NCI-H82 (cell line): Measurements from ENCODE around the gene PUDP.
"Not testable (repeated sequence)": the region's sequence is repeated elsewhere in the genome, so short reads cannot be mapped to it uniquely, and the experiment has no call there.

ENCODE experiments used
- DNase-seq: peaks from one replicate; lab custom pipeline; 2025; lab: John Stamatoyannopoulos, UW

PUDP gene

DNA sequence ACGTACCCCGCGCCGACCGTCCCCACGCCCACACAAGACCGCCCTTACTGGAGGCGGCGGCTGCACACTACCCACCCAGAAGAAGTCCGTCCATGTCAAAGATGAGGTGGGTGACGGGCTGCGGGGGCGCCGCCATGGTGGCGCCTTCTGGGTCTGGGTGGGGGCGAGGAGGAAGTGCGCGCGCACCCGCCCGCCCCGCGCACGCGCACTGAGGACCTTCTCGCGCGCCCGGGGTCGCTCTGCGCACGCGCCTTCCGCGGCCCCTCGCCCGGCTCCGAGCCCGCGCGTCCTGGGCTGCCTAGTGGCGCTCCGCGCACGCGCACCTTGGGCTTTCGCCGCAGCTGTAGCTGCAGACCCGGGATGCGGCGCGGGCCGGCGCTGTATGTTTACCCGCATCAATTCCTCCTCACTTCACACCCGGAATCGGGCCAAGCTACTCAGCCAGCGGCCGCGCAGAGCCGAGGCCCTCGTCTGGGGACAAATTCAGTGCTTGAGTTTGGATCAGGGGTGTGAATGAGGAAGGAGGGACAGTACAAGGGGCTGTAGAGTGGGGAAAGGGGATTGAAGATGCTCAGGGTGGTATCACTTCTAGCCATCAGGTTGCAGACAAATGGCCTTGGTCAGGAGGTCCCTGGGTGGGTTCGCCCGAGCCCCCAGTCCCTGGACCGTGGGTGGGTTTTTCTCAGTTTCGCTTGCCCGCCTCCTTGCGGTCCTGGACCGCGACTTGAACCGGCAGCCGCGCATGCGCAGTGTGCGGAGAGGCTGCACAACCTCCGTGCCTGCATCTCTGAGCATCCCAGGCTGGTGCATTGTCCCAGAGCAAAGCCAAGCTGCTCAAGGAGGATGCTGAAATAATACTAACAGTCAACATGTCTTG, at the start of gene PUDP:
Gene PUDP, minus strand, starts transcription at position 176 of the 877 bp plus-strand sequence. Its CDS starts 40 bp downstream, at position 136.
- peak; percentile 90 for DNase-seq

GRCh38 chrX:7194606-7195005, 46.7 kb upstream of the PUDP start:
- DNase-seq: no peak

- no peak for DNase-seq
Observed at GRCh38 chrX:7192871-7193270, 44.9 kb upstream of the PUDP start.

DNA sequence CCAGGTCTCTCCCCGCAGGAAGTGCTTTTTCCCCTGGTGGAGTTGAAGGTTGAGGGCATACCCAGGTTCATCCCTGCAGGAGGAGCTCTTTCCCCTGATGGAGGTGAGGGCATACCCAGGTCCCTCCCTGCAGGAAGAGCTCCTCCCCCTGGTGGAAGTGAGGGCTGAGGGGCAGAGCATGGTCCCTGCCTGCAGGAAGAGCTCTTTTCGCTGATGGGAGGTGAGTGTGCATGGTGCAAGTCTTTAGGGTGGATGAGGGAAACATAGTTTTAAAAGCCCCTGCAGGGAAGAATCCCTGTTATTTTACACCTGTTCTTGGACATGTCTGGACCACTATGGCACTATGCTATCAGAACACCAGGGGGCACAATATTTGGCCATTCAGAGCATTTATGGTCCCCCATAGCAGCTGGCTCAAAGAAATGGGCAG, 43.7 kb upstream of the PUDP start:
- DNase-seq: peak; percentile 36

DNA sequence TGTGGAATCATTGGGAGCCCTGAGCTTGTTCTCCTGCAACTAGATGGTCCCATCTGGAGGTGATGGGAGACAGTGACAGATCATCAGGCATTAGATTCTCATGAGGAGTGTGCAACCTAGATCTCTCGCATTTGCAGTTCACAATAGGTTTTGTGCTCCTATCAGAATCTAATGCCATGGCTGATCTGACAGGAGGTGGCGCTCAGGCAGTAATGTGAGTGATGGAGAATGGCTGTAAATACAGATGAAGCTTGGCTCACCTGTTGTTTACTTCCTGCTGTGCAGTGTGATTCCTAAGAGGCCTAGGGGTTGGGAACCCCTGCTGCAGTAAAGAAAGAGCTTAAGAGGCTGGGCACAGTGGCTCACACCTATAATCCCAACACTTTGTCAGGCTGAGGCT, 42.2 kb upstream of the PUDP start:
- peak; percentile 55 for DNase-seq

- DNase-seq: no peak
Observed at GRCh38 chrX:7188672-7189071, 40.7 kb upstream of the PUDP start.

DNA sequence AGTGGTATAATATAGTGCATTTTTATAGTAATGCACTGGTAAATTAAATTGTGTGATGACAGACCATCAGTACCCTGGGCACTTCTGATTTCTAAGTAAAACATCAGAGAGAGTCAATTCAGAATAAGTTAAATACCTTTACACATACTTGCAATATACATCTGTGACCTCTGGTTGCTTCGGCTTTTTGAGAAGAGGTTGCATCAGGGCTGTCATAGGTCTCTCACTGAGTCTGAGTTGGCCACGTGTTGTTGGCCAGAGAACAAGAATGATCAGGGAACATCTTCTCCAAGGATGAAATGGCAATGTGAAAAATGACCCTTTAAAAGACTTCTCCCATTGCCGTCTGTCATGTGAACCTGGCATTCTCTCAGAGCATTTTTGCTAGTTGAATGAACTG, 36.9 kb upstream of the PUDP start:
- no peak for DNase-seq

DNA sequence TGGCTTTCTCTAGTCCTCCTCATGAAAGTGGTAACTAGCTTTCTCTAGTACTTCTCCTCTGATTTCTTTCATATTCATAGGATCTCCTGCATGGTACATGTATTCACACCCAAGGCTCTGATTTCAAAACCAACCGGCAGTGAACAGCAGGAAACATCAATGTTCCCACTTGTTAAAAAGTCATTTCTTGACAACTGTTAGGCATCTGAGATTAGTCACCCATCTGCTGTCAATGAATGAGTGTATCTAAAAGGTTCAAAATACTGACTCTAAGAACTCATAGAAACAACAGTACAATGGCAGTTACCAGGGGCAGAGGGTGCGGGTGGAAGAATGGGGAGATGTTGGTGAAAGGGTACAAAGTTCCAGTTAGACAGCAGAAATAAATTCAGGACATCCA, 31.5 kb upstream of the PUDP start:
- DNase-seq: no peak

GRCh38 chrX:7178859-7179258, 30.9 kb upstream of the PUDP start:
- not testable (repeated sequence) for DNase-seq

DNA sequence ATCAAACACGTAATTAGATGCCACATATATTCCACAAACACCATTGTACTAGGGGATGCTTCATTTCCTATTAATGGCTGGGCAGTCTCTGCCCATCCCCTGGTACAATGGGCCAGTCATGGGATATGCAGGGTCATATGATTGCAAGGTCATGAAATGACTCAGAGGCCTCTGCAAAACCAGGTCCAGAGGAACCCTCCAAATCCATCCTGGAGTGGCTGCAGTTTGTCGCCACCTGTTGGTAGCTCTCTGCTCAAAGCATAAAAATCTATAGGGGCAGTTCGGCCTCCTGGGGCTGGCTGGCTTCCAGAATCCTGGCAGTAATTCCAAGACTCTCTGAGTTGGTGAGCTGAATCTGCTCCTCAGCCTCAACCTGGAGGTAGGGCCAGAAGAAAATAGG, 22.9 kb upstream of the PUDP start:
- peak; percentile 17 for DNase-seq

DNA sequence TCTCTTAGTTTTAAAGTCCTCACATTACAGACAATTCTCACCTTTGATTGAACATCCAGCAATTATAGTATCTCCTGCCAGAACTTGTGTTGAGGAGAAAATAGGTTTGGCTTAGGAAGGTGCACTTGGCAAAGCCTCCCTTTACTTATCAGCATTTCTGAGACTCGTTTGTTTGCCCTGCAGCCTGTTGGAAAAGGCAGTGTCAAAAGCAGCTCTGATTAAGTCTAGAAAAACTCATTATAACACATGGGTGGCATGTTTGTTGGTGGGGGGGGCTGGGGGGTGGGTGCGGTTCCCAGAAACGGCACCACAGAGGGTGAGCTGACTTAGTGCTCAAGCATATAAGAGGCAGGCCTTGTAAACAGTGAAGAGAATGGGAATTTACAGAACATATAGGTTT, 21.7 kb upstream of the PUDP start:
- no peak for DNase-seq

- no peak for DNase-seq
Observed at GRCh38 chrX:7168371-7168770, 20.4 kb upstream of the PUDP start.

- peak; percentile 5 for DNase-seq
Observed at GRCh38 chrX:7164174-7164573, 16.2 kb upstream of the PUDP start.

DNA sequence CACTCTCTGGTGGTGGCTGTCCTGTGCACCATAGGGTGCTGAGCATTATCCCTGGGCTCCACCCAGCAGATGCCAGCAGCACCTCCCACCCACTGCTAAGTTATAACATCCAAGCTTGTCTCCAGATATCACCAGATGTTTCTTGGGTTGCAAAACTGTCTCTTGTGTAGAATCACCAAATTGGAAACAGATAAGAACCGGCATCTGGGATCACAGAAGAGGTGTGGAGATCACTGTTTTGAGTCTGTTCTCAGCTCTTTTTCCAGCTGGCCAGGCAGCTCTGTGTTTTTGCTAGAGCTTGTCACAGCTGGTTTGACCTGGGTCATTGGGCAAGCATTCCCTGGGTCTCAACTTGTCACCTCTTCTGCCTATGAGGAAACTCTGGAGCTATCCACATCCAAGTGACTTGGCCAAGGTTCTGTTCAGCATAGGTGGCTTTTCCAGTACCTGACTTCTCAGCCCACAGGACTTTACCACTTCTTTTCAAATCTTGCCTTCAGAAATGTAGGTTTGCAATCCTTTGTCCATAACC, 15.3 kb upstream of the PUDP start:
- DNase-seq: no peak

DNA sequence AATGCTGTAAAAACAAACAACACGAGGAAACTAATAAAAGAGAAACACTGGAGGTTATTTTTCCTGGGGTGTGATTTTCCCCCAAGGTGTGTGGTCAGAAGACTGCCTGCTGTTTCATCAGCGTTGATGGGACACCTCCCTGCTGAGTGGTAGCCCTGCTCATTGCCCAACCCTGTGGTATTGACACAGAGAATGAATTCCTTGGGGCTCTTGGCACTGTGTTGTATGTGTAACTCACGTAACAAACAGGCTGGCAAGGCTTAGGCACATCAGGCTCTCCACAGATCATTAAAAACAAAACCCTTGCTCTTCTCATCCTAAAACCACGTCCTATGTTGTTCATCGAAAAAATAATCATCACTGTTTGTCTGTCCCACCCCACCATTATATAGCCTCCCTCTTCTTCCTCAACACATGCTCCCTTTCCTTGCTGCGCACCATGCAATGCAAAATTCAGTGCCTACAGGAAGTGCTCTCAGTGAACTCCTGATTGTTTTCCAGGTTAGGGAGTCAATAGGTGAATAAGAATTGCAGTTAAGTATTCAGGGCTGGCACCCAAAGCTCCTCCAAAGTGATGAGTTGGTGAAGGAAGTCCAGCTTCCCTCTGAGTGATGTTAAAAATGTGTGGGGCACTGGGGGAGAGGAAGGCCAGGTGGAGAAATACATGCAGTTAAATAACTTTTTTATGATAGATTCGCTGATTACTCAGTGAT, 11.4 kb upstream of the PUDP start:
- DNase-seq: no peak

DNA sequence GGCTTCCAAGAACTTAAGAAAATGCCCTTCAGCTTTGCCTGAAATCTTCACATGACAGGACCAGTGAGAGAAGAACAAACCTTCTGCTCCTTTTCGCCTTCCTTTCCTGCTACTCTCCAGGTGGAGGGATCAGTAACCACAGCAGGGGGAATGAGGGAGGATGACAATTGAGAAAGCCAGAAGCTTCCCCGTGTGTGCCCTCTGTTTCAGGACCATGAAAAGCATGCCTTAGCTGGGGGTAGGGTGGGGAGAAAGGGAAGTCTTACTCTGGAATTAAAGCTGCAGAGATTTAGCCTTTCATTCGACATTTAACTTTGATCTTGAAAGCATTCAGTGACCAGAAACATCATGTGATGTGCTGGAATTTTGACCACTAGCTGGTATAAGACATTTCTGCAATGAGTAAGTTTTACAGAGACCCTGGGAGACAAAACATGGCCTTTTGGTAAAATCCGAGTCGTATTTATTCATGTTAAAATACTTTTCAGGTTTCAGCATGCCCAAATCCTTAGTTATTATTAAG, 10.6 kb upstream of the PUDP start:
- no peak for DNase-seq

GRCh38 chrX:7156879-7157278, 8.9 kb upstream of the PUDP start:
- DNase-seq: no peak

DNA sequence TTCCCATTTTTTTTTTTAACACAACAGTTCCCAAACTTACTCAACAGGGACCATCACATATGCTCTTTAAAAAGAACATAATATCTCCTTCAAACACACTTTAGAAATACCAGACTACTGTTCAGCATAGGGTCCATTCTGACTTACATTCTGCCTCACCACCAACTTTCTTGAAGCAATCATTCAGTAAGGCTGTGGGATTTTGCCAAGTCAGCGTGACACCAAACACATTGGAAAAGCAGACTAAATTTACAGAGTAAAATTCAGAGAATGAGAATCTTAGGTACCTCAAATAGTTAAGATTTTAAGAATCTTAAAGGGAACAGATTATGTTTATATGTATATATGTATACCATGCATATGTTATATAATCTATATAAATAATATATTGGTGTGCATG, 7.2 kb upstream of the PUDP start:
- no peak for DNase-seq

DNA sequence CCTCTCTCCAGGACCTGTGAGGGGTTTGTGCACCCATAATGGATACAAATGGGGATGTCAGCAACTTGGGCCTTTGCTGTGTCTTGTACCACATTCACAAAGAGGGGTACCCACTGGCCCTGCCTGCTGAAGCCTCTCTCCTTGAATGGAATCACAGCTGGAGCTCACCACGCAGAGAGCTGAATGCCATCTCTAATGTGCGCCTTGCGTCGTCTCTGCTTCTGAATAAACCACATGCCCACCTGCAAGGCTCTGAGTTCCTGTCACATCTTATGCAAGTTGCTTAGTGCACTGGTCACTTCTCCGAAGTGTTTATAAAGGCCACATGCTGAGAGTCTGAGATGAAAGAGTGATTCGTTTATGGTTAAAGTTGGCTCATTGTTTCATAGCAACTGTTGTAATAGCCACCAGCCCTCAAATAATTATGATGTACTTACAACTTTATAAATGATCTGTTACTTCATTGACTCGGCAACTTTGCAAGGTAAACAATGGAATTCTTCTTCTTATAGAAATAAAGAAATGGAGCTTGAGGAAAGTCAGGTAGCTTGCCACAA, 6.2 kb upstream of the PUDP start:
- DNase-seq: no peak

- no peak for DNase-seq
Observed at GRCh38 chrX:7153231-7153630, 5.3 kb upstream of the PUDP start.

GRCh38 chrX:7149411-7149810, 1.5 kb upstream of the PUDP start:
- DNase-seq: peak; percentile 13

- peak; percentile 66 for DNase-seq
Observed at GRCh38 chrX:7147413-7147977, 458 bp downstream of the PUDP start, which contains the start of gene STS. TSS of gene STS (plus strand) at chrX:7147712. CDS start at chrX:7253200, 105,488 bp downstream.
